GM21526 (cell line): ENCODE results near the gene AIP.

Experiments used
- ATAC-seq: cut with Tn5 transposase; IDR thresholded peaks from one replicate; pipeline ENCODE4 v1.9.1; 2021; ENCODE audit warnings: moderate library complexity; ENCODE audit not compliant: unreplicated experiment, low FRiP score

Gene AIP

GRCh38 chr11:67524480-67524808 is 41.6 kb downstream of the AIP start:
- no peak for ATAC-seq

- no peak for ATAC-seq
Observed at GRCh38 chr11:67525275-67525976, 42.6 kb downstream of the AIP start.

- ATAC-seq, result no peak
Observed at GRCh38 chr11:67528376-67528775, 45.5 kb downstream of the AIP start.

- no peak for ATAC-seq
Observed at GRCh38 chr11:67530282-67530592, 47.4 kb downstream of the AIP start.

- ATAC-seq, result no peak
Observed at GRCh38 chr11:67532889-67533288, 50.1 kb downstream of the AIP start.

- no peak for ATAC-seq
Observed at GRCh38 chr11:67534070-67534679, 51.3 kb downstream of the AIP start.

GRCh38 chr11:67535561-67535960 is 52.7 kb downstream of the AIP start:
- no peak for ATAC-seq

- ATAC-seq, result no peak
Observed at GRCh38 chr11:67538306-67538705, 55.5 kb downstream of the AIP start.

GRCh38 chr11:67538823-67539505 is 56.1 kb downstream of the AIP start:
- ATAC-seq, result no peak

- ATAC-seq, result no peak
Observed at GRCh38 chr11:67539550-67539949, 56.7 kb downstream of the AIP start.
